ENCODE data around the gene ABCC1.
"Not testable (repeated sequence)": the region's sequence is repeated elsewhere in the genome, so short reads cannot be mapped to it uniquely, and the experiment has no call there.

Gene ABCC1

GRCh38 chr16:15949210-15950160, at the start of gene ABCC1:
ABCC1 (plus strand) TSS chr16:15949616; CDS start chr16:15949752, 136 bp downstream.
- DNase-seq = peak; percentile 31

GRCh38 chr16:15900357-15900756, 49.1 kb upstream of the ABCC1 start:
- DNase-seq = no peak

- DNase-seq = no peak
Observed at GRCh38 chr16:15900901-15901500, 48.4 kb upstream of the ABCC1 start.

GRCh38 chr16:15903960-15904359, 45.5 kb upstream of the ABCC1 start:
- no peak for DNase-seq

- DNase-seq = no peak
Observed at GRCh38 chr16:15906439-15906838, 43.0 kb upstream of the ABCC1 start.

GRCh38 chr16:15907863-15908478, 41.4 kb upstream of the ABCC1 start:
- DNase-seq = peak; percentile 65

- DNase-seq = no peak
Observed at GRCh38 chr16:15911198-15911597, 38.2 kb upstream of the ABCC1 start.

- DNase-seq = no peak
Observed at GRCh38 chr16:15913046-15913698, 36.2 kb upstream of the ABCC1 start.

GRCh38 chr16:15915555-15916081, 33.8 kb upstream of the ABCC1 start:
- no peak for DNase-seq

GRCh38 chr16:15916323-15916722, 33.1 kb upstream of the ABCC1 start:
- DNase-seq = no peak

GRCh38 chr16:15918314-15918713, 31.1 kb upstream of the ABCC1 start:
- not testable (repeated sequence) for DNase-seq

GRCh38 chr16:15919331-15919730, 30.1 kb upstream of the ABCC1 start:
- DNase-seq = no peak

GRCh38 chr16:15924996-15925395, 24.4 kb upstream of the ABCC1 start:
- DNase-seq = no peak

- no peak for DNase-seq
Observed at GRCh38 chr16:15925631-15926030, 23.8 kb upstream of the ABCC1 start.

- DNase-seq = no peak
Observed at GRCh38 chr16:15928261-15929104, 20.9 kb upstream of the ABCC1 start.

- DNase-seq = no peak
Observed at GRCh38 chr16:15932939-15933338, 16.5 kb upstream of the ABCC1 start.

- DNase-seq = no peak
Observed at GRCh38 chr16:15933781-15934180, 15.6 kb upstream of the ABCC1 start.

- no peak for DNase-seq
Observed at GRCh38 chr16:15934991-15935390, 14.4 kb upstream of the ABCC1 start.

- not testable (repeated sequence) for DNase-seq
Observed at GRCh38 chr16:15936809-15937208, 12.6 kb upstream of the ABCC1 start.

GRCh38 chr16:15942931-15943690, 6.3 kb upstream of the ABCC1 start:
- no peak for DNase-seq

Measured in NCI-H345 (cell line).